Dedifferentiated amniotic fluid mesenchymal stem cell (primary cell): ENCODE data around the gene AOPEP.

ENCODE experiments used
- DNase-seq: peaks from one replicate; pipeline ENCODE4 v3.0.0-alpha.2; 2016; ENCODE audit errors: extremely low spot score

The AOPEP gene

DNA sequence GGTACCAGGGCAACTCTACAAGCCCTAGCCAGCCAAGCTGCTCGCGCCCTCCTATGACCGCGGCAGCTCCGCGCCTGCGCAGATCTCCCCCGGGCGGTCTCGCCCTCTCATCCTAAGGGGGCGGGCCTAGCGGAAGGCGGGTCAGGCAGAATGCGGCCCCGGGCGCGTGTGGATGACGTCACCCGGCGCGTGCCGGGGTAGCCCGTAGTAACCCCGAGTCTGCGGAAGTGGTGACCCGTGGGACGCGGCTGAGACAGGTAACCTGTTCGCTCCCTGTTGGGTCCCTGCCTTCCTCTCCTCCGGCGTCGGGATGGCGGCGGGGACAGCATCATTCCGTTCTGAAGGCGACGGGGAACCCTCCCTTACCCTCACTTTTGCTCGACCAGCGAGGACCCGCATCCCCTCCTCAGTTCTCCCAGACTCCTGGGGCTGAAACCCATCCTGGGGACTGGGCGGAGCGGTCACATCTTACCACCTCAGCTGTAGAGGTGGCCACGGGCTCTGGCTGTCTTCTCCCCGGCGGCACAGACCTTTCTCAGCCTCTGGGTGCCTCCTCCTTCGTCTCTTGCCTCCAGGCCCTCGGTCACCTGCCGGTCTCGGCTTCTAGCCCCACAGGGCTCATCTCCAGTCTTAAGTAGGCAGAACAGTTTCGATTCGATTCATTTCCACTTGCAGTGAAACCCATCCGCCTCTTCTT, at the start of gene AOPEP:
AOPEP (plus strand) TSS at position 205 of the 697 bp plus-strand sequence. CDS start 33,085 bp downstream, outside the sequence.
- DNase-seq: peak; percentile 88

GRCh38 chr9:94677929-94678328, 48.6 kb upstream of the AOPEP start:
- no peak for DNase-seq

DNA sequence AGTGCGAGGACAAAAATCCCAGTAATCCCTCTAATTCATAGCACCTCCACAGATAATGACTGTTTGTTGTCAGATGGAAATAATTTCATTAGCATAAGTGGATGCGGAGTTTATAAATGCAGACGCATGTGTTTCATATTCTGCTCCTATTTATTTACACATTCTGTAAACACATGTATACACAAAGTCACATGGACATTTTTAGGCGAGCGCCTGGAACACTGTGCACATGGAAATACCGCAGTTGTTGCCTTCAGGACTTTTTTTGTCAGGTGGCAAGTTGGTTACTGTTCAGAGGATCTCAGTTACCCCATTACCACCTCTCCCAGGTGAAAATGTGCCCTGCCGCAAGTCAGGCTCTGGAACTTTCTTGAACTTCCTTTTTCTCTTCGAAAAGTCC, 46.9 kb upstream of the AOPEP start:
- DNase-seq: no peak

GRCh38 chr9:94680020-94680419, 46.5 kb upstream of the AOPEP start:
- DNase-seq: no peak

GRCh38 chr9:94680621-94681020, 45.9 kb upstream of the AOPEP start:
- no peak for DNase-seq

GRCh38 chr9:94681508-94681907, 45.0 kb upstream of the AOPEP start:
- peak; percentile 84 for DNase-seq

GRCh38 chr9:94685359-94685758, 41.1 kb upstream of the AOPEP start:
- DNase-seq: no peak

GRCh38 chr9:94687451-94687850, 39.0 kb upstream of the AOPEP start:
- no peak for DNase-seq

DNA sequence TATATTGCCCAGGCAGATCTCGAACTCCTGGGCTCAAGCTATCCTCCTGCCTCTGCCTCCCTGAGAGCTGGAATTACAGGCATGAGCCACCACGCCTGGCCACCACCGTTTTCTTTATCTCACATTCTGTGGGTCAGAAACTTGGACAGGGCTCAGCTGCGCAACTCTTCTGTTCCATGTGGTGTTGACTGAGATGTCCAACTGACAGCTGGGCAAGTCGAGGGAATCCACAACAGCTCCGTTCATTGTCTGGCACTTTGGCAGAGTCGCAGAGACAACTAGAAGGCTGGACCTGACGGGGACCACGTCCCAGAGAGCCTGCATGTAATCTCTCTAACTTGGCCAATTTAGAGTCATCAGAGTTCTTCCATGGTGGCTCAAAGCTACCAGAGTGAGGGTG, 36.2 kb upstream of the AOPEP start:
- DNase-seq: no peak

DNA sequence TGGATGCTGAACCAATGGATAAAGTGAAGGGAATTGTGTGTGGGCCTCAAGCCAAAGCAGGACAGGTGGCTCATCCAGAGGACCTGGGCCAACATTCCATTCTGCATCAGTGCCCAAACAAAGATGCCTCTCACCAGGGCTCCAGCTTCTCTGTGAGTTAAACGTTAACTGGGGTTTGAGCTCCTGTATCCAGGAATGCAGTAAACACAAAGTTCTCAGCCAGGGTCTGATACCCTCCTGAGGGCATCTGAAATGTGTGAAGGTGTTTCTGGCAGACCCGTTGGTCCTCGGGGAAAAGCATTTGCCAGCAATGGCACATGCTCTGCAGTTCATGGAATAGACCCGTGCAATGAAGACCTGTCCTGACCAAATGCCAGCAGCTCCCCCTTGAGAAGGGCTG, 33.9 kb upstream of the AOPEP start:
- DNase-seq: no peak

GRCh38 chr9:94693485-94694204, 32.9 kb upstream of the AOPEP start:
- no peak for DNase-seq

DNA sequence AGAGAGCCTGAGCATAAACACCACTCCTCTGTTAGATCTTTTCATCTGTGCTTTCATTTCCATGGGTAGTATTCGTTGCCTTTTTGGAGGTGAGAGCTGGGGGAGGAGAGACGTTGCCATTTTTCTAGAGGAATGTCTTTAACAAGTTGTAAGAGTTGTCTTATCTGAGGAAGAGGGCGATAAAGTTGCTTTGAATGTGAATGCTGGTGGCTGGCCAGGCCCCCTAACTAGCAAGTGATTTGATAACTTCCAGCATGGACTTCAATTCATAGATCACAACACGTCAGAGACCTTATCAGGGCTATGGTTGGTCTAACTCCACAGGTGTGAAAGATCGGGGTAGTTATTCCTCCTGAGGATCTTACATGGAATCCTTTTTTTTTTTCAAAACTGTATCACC, 30.0 kb upstream of the AOPEP start:
- DNase-seq: no peak

GRCh38 chr9:94697972-94698581, 28.4 kb upstream of the AOPEP start:
- DNase-seq: peak; percentile 33

- DNase-seq: no peak
These were observed 26.7 kb upstream of the AOPEP start for GRCh38 chr9:94699715-94700373.

DNA sequence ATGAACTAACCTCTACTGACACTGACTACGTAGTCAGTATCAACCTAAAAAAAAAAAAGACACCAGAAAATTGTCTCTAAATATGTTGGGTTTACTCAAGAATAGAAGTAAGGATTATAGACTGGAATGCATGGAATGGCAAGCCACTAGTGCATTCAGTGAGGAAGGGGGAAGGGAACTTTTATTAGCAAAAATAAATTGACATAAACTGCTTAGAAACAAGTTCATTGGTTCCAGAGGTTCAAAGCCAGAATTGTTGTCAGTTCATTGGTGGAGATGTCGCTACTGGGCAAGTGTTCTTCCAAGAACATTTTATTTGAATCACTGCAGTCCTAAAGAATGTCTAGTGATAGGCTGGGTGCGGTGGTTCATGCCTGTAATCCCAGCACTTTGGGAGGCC, 26.1 kb upstream of the AOPEP start:
- no peak for DNase-seq

GRCh38 chr9:94703488-94704140, 22.9 kb upstream of the AOPEP start:
- DNase-seq: no peak

DNA sequence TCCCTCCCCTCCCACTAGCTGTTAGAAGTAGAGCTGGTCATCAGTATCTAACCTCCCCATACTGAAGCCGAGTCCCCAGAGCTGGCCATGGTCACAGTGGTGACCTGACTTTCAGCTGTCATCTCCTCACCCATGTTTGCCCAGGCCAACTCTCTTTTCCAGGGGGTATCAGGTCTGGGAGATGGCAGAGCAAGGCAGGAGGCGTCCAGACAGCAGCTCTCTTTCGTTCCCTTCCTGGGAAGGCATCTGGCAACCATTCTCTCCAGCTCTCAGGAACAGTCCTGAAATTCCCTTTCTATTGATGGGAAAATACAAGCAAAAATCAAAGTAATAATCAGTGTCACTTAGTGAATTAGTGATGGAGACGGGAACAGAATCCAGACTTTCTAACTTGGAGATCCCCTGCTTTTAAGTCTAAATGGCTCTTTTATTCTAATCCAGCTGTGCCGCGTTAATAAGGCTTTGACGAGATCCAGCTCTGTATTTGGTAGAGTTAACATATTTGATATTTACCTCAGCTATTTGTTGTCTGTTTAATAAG, 21.3 kb upstream of the AOPEP start:
- no peak for DNase-seq

DNA sequence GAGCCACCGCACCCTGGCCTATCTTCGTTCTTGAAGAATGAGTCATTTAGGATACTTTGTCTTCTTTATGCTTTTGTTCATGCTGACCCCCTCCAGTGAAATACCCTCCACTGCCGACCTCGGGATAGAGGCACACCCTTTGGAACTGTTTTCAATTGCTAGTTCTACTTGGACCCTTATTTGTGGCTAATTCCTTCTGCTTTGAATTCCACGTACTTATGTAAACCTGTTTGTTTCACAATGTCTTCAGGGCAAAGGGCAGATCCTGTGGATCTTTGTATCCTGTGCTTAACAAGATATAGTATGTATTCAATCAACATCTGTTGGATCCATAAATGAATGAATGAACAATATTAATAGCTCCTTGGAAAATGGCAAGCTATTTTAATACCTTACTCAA, 19.6 kb upstream of the AOPEP start:
- DNase-seq: no peak

GRCh38 chr9:94713436-94714215, 12.9 kb upstream of the AOPEP start:
- no peak for DNase-seq

- DNase-seq: no peak
These were observed 12.0 kb upstream of the AOPEP start for GRCh38 chr9:94714494-94714893.

DNA sequence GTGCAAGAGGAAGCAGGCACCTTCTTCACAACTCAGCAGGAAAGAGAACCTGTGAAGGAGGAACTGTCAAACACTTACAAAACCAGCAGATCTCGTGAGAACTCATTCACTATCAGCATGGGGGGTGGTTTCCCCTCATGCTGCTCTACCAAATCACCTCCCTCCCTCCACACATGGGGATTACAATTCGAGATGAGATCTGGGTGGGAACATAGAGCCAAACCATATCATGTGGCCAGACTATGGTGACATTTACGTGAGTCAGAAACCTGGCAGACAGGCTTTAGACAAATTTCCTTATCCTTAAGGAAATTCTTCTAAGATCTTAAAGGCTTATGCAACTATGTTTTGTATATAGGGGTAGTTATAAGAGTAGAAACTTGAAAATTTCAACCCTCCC, 8.7 kb upstream of the AOPEP start:
- no peak for DNase-seq
